Spinal cord (tissue), 10 donors: ENCODE data around the gene SELENON. TPM values are rescaled to one million over a fixed set of nuclear protein-coding genes. Genes with fewer than 3 reads are reported as not detected.
A peak's percentile ranks its signal among the peaks of the same experiment; 100 is the strongest.

Source experiments
- DNase-seq, 6 donors: peaks; one replicate each; pipeline versions ENCODE4 v3.0.0 to v3.0.0-alpha.2; 2013 to 2015; ENCODE audit warnings: low spot score in 6 of 6, low read depth in 4 of 6
- H3K27ac ChIP-seq: one replicate; pipeline ENCODE4 v1.5.1; 2013; ENCODE audit warnings: low read depth, low read length, control low read depth
- H3K27me3 ChIP-seq: one replicate; pipeline ENCODE4 v1.6.1; 2013; ENCODE audit warnings: low read length; ENCODE audit not compliant: control insufficient read depth, insufficient read depth
- H3K36me3 ChIP-seq: one replicate; pipeline ENCODE4 v1.6.1; 2013; ENCODE audit warnings: low read length; ENCODE audit not compliant: control insufficient read depth, insufficient read depth
- H3K4me1 ChIP-seq: one replicate; pipeline ENCODE4 v1.6.1; 2013; ENCODE audit warnings: low read length; ENCODE audit not compliant: control insufficient read depth, insufficient read depth
- H3K4me3 ChIP-seq: one replicate; pipeline ENCODE4 v1.5.1; 2013; ENCODE audit warnings: low read depth, low read length, control low read depth
- H3K9me3 ChIP-seq: one replicate; pipeline ENCODE4 v1.6.1; 2013; ENCODE audit warnings: low read length; ENCODE audit not compliant: control insufficient read depth, insufficient read depth
- WGBS: methylation state at CpG from one replicate; pipeline ENCODE4 v1.1.5; 2013; ENCODE audit warnings: missing lambda C conversion rate; ENCODE audit not compliant: insufficient coverage; 5-methylcytosine and 5-hydroxymethylcytosine counted together
- polyA plus RNA-seq, 2 donors: library from polyadenylated mRNA; unstranded; fragments of 120-200 nt; gene quantifications; one replicate each; pipeline ENCODE4 v1.2.1, GENCODE V29; 2013; ENCODE audit not compliant: insufficient read length in 2 of 2
- total RNA-seq, 2 donors: library from RNA; depleted of rRNA in 1 of 2; stranded (reverse); fragments of 120-200 nt in 1 of 2; fragments of >200 nt in 1 of 2; gene quantifications; one replicate each; pipeline versions ENCODE4 v1.2.3 to v1.2.4, GENCODE V29; 2013 to 2014
- donor health status: healthy.

SELENON gene
- total and polyA plus RNA-seq, 4 donors, result 20.5 to 163 (median 99.4) TPM

- DNase-seq, result peak in 1 of 6 donors; percentile 73
- Histone ChIP-seq H3K27ac (no peak overlapping the region), H3K9me3 (no peaks in the 10 kb centered on the region), H3K36me3 (peaks cover 6% of the 10 kb centered on the region), H3K27me3 (no peaks in the 10 kb centered on the region), H3K4me3 (no peak overlapping the region), H3K4me1 (peaks cover 40% of the 10 kb centered on the region)
- 46% methylated on average over 9 of the region's 15 CpGs for WGBS
Observed at GRCh38 chr1:25758466-25759070, 41.4 kb upstream of the SELENON start.

DNA sequence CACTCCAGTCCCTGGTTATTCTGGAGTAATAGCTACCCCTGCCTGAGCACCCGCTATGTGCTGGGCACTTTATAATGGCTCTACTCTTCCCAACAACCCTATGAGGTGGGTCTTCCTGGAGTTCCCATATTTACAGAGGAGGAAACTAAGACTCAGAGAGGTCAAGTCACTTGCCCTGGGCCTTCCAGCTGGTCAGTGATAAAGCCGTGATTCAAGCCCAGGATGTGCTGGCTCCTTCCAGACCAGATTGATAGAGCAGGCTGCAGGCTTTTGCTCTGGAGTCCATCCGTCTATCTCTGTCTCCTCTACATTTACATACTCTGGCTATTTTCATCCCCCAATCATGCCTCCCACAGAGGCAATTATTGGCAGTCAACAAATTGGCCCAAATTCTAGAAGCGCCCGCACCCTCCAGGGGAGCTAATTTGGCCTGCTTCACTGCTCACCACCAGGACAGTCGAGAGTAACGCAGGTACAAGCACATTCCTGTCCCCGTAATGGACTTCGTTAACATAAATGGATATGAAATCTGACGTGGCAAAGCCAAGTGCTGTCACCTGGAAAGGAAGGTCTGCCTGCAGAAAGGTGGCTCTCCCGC, 39.8 kb upstream of the SELENON start:
- H3K27me3 ChIP-seq, result no peaks in the 10 kb centered on the region

DNA sequence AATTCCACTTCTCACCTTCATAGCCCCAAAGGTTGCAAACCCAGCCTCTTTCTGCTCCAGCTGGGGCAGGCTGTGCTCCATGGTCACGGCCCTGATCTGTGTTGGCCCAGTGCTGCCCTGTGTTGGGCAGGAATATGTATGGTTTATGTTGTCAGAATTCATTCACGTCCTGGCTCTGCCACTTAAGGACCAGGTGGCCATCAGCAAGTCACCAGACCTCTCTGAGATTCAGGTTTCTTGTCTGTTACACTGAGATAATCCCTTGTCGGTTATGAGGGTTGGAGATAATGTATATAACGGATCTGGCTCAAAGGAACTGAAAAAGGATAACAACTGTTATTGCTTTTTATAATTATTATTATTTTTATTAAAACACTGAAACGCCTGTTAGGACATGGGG, 39.1 kb upstream of the SELENON start:
- 67% methylated on average over 2 of the region's 5 CpGs for WGBS
- Histone ChIP-seq H3K4me3 (no peak overlapping the region), H3K27me3 (no peaks in the 10 kb centered on the region), H3K27ac (no peak overlapping the region), H3K9me3 (no peaks in the 10 kb centered on the region), H3K36me3 (peaks cover 8% of the 10 kb centered on the region), H3K4me1 (peaks cover 27% of the 10 kb centered on the region)
- DNase-seq, result no peak

More for the DNA sequence above, 39.8 kb upstream of the SELENON start:
- DNase-seq, result peak in 1 of 6 donors; percentile 79
- Histone ChIP-seq H3K9me3 (no peaks in the 10 kb centered on the region), H3K27ac (no peak overlapping the region), H3K4me1 (peaks cover 25% of the 10 kb centered on the region), H3K36me3 (peaks cover 8% of the 10 kb centered on the region), H3K4me3 (no peak overlapping the region)
- 61% methylated on average over 11 of the region's 11 CpGs for WGBS

- Histone ChIP-seq H3K36me3 (peaks cover 24% of the 10 kb centered on the region), H3K4me1 (peaks cover 18% of the 10 kb centered on the region), H3K27ac (no peak overlapping the region), H3K9me3 (no peaks in the 10 kb centered on the region), H3K4me3 (no peak overlapping the region), H3K27me3 (no peaks in the 10 kb centered on the region)
- DNase-seq, result no peak
- 94% methylated on average over 6 of the region's 10 CpGs for WGBS
Observed at GRCh38 chr1:25763493-25763892, 36.5 kb upstream of the SELENON start.

DNA sequence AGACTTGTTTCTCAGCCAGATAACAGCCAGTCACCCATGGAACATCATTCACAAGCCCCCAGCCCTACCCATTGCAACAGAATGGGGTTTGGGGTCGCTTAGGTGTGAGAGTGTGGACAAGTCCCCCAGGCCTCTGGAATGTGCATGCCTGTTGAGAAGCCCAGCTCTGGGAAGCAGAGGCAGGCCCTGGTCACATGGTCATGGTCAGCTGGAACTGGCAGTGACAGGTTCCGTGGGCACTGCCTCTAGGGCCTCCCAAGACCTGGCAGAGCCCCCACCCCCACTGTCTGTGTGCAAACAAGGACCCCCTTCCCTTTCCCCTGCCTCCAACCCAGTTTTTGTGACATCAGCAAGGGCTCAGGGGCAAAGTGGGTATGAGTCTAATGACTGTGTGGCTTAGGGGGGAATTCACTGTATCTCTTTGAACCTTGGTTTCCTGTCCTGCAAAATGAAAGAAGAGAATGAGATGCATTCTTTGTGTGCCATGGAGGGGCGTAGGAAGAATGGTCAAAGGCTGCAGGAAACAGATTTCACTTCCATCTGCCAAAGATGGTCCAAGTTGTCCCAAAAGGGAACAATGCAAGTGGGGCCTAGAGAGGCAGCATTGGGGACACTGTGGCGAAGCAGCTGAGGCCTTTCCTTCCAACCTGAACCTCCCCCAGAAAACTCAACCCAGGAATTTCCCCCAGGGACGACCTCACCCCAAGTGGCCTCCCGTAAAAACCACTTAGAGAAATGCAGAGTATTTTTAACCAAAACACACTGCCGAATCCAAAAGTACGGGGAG, 34.7 kb upstream of the SELENON start:
- Histone ChIP-seq H3K9me3 (no peaks in the 10 kb centered on the region), H3K4me3 (no peak overlapping the region), H3K27ac (no peak overlapping the region), H3K27me3 (no peaks in the 10 kb centered on the region), H3K4me1 (peaks cover 23% of the 10 kb centered on the region), H3K36me3 (peaks cover 39% of the 10 kb centered on the region)
- no peak for DNase-seq
- whole genome bisulfite sequencing, result 71% methylated on average over 4 of the region's 8 CpGs

DNA sequence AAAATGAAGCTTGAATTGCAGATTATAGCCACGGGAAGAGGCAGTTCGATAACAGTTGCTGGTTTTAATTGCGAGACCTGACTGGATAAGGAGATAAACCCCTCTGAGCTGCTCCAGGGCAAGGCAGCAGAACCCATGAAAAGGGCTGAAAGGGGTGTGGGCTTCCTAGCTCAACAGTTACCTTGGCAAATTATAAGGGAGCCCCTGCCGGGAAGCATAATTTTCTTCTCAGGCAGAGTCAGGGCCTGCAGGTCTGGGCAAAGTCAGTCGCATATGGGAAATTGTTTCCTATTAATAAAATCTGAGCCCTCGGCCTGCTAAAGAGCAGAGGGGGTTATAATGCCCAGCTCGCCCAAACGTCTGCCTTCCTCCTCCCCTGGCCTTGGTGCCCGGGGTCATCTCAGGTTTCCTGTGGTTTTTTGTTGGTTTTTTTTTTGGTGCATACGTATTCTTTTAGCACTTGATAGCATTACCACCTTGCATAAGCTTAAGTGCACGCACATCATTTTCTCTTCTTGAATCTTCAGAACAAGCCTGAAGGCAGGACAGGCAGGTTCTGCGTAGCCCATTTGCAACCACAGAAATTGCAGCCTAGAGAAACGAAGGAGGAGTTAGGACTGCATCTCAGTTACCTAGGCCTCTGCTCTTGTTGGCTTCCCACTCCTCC, 33.9 kb upstream of the SELENON start:
- Histone ChIP-seq H3K4me1 (peaks cover 30% of the 10 kb centered on the region), H3K9me3 (no peaks in the 10 kb centered on the region), H3K4me3 (no peak overlapping the region), H3K36me3 (peaks cover 39% of the 10 kb centered on the region), H3K27me3 (no peaks in the 10 kb centered on the region), H3K27ac (no peak overlapping the region)
- DNase-seq, result peak in 2 of 6 donors; percentile 32 to 85
- WGBS, result 74% methylated on average over 6 of the region's 13 CpGs

GRCh38 chr1:25766721-25767436, 33.1 kb upstream of the SELENON start:
- no peaks in the 10 kb centered on the region for H3K9me3 ChIP-seq
- H3K36me3 ChIP-seq, result peaks cover 45% of the 10 kb centered on the region
- H3K4me3 ChIP-seq, result no peak overlapping the region
- WGBS, result 79% methylated on average over 12 of the region's 13 CpGs
- H3K4me1 ChIP-seq, result peaks cover 39% of the 10 kb centered on the region
- peak in 2 of 6 donors; percentile 32 to 53 for DNase-seq
- H3K27ac ChIP-seq, result no peak overlapping the region
- no peaks in the 10 kb centered on the region for H3K27me3 ChIP-seq

DNA sequence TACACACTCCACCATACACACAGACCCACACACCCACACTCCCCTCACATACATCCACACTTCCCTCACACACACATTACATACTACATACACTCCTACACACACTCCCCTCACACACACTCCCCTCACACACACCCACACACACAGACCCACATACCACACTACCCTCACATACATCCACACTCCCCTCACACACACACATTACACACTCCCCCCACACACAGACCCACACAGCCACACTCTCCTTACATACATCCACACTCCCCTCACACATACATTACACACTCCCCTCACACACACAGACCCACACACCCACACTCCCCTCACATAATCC, 32.6 kb upstream of the SELENON start:
- DNase-seq, result no peak
- H3K4me3 ChIP-seq, result no peak overlapping the region
- no peak overlapping the region for H3K27ac ChIP-seq
- no peaks in the 10 kb centered on the region for H3K9me3 ChIP-seq
- H3K4me1 ChIP-seq, result peaks cover 41% of the 10 kb centered on the region
- no peaks in the 10 kb centered on the region for H3K27me3 ChIP-seq
- H3K36me3 ChIP-seq, result peaks cover 50% of the 10 kb centered on the region

- DNase-seq, result no peak
- Histone ChIP-seq H3K36me3 (peaks cover 48% of the 10 kb centered on the region), H3K4me3 (no peak overlapping the region), H3K4me1 (peaks cover 47% of the 10 kb centered on the region), H3K27ac (no peak overlapping the region), H3K9me3 (no peaks in the 10 kb centered on the region), H3K27me3 (no peaks in the 10 kb centered on the region)
- WGBS, result 98% methylated on average over 2 of the region's 2 CpGs
Observed at GRCh38 chr1:25768999-25769398, 31.0 kb upstream of the SELENON start.
